ENCODE measurements around the gene DBX1. TPM values are rescaled to one million over a fixed set of nuclear protein-coding genes. Genes with fewer than 3 reads are reported as not detected.

Gene DBX1
- polyA plus RNA-seq, 2 of the 4 experiments (the other 2 are of a cell fraction), result not detected

DNA sequence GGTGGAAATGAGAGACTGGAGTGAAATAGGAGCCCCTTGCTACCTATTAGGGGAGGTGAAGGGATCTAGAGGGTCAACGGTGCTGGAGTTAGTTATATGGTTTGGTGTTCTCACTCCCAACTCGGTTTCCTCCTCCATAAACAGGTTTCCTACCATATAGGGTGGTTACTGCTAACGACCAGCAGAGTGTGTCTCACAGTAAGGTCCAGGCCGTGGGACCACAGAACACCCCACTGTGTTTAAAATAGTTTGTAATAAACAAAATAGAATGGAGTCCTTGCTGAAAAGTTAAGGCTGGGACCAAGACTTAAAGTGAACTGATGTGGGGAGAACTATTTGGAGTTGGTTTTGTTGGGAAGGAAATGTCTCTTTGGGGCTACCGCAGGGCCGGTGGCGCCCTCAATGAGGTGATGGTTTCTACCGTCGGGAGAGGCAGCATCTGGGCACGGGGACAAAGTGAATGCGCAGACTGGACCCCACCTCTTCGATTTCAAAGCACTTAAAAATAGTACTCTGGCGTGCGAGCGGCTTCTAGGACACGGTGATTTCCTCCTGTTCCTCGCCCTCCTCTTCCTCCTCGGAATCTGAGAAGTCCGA lies 4.5 kb downstream of the DBX1 start:
- ATAC-seq (peak; percentile 27 to 45; a peak in 2 of 6 replicates), DNase-seq (ENCODE audit: low read depth in 1 of 2, low spot score in 1 of 2) (no peak), FAIRE-seq (no peak)
- Histone ChIP-seq H3K9me3 (no peaks in the 10 kb centered on the region), H3K27ac (no peak overlapping the region), H3K4me1 (peaks cover 5% of the 10 kb centered on the region; the same call in 2 of the 3 replicates), H3K4me3 (peak overlapping the region; percentile 36; the same call in 1 of the 3 replicates), H3K4me2 (peak overlapping the region; percentile 56; the same call in 2 of the 3 replicates)
- POLR2A ChIA-PET, result no interaction called here
- TF ChIP-seq, protein P1, sequence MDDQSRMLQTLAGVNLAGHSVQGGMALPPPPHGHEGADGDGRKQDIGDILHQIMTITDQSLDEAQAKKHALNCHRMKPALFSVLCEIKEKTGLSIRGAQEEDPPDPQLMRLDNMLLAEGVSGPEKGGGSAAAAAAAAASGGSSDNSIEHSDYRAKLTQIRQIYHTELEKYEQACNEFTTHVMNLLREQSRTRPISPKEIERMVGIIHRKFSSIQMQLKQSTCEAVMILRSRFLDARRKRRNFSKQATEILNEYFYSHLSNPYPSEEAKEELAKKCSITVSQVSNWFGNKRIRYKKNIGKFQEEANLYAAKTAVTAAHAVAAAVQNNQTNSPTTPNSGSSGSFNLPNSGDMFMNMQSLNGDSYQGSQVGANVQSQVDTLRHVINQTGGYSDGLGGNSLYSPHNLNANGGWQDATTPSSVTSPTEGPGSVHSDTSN (IDR thresholded peaks at IDR 0.05), result no peak
- TF ChIP-seq, protein P2, sequence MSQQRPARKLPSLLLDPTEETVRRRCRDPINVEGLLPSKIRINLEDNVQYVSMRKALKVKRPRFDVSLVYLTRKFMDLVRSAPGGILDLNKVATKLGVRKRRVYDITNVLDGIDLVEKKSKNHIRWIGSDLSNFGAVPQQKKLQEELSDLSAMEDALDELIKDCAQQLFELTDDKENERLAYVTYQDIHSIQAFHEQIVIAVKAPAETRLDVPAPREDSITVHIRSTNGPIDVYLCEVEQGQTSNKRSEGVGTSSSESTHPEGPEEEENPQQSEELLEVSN (IDR thresholded peaks at IDR 0.05; ENCODE audit: borderline replicate concordance, low read depth), result no peak
- 42% methylated on average over 19 of the region's 19 CpGs for WGBS (ENCODE audit: missing lambda C conversion rate)
- CTCF ChIA-PET, result interaction anchor here (1.5 to 2.2 kb wide), 3 partner anchors 23 to 198 kb away, joined by 4 to 8 read pairs (median 7); no protein-coding TSS in a partner anchor

DNA sequence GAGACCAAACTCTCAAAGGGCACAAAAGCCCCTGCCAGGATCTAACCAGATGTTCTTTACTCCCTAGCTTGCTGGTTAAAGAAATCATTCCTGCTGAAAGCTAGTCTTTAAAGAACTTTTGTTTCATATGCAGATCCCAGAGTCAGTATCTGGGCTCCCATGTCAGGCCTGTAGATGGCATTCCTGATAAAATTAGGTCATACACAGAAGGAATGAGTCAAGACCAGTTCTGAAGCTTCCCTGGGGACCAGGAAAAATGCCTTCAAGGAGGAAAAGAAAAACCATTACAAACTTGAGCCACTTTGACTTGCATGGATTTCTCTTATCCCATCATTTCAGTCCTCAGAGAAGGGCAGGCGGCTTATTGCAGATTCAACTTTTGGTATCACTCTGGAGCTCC lies 5.9 kb downstream of the DBX1 start:
- DNase-seq (ENCODE audit: low read depth in 1 of 2, low spot score in 1 of 2) (no peak), ATAC-seq (0 out of 6 replicates have a peak, but pooled peaks of 1 of the 2 experiments have one; percentile 30), FAIRE-seq (no peak)
- Histone ChIP-seq H3K4me3 (no peak overlapping the region), H3K27ac (no peak overlapping the region), H3K4me2 (no peak overlapping the region), H3K4me1 (peaks cover 5% of the 10 kb centered on the region; the same call in 2 of the 3 replicates), H3K9me3 (no peaks in the 10 kb centered on the region)
- TF ChIP-seq NR3C1 (IDR thresholded peaks at IDR 0.05) (no peak), CHD4 (IDR thresholded peaks at IDR 0.05; ENCODE audit: borderline replicate concordance) (no peak), EHF (CRISPR knock-in tag; IDR thresholded peaks at IDR 0.05) (no peak), POLR2AphosphoS2 (conservative IDR thresholded peaks at IDR 0.05; ENCODE audit: low read length) (no peak), ZSCAN20 (CRISPR knock-in tag; IDR thresholded peaks at IDR 0.05) (no peak), FOSL2 (IDR thresholded peaks at IDR 0.05) (no peak), FOSL2 (CRISPR knock-in tag; IDR thresholded peaks at IDR 0.05) (no peak), RNF2 (IDR thresholded peaks at IDR 0.05; ENCODE audit: borderline replicate concordance, low read depth) (no peak), HOXB5 (CRISPR knock-in tag; IDR thresholded peaks at IDR 0.05) (no peak), FOXS1 (CRISPR knock-in tag; IDR thresholded peaks at IDR 0.05) (no peak), MYC (IDR thresholded peaks at IDR 0.05; ENCODE audit: borderline replicate concordance, low read length) (no peak), TP53 (CRISPR knock-in tag; IDR thresholded peaks at IDR 0.05) (no peak), NPAS2 (CRISPR knock-in tag; IDR thresholded peaks at IDR 0.05; ENCODE audit: borderline replicate concordance) (no peak)
- TF ChIP-seq, protein P3, sequence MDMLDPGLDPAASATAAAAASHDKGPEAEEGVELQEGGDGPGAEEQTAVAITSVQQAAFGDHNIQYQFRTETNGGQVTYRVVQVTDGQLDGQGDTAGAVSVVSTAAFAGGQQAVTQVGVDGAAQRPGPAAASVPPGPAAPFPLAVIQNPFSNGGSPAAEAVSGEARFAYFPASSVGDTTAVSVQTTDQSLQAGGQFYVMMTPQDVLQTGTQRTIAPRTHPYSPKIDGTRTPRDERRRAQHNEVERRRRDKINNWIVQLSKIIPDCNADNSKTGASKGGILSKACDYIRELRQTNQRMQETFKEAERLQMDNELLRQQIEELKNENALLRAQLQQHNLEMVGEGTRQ (IDR thresholded peaks at IDR 0.05), result no peak
- CTCF ChIA-PET, result interaction anchor here (0.9 to 2.2 kb wide), 7 partner anchors 9 to 1077 kb away, joined by 3 to 8 read pairs (median 4); no protein-coding TSS in a partner anchor
- POLR2A ChIA-PET, result no interaction called here
- 80% methylated on average over 1 of the region's 1 CpG for WGBS (ENCODE audit: missing lambda C conversion rate)

DNA sequence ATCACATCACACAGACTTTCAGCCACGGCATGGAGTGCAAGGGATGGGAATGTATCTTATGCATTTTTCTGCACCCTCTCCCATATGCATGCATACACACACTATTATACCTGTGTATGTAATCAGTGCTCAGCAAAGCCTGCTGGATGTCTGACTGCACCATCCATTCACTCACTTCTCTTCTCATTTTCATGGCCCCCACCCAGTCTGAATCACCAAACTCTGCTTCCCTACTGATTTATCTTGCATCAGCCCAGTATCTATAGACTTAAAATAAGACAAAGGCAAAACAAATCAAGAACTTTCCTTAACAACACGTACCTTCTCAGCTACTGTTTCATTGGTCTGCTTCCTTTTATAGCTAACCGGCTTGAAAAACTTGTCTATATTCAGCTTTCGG lies 21.6 kb downstream of the DBX1 start:
- Histone ChIP-seq H3K4me1 (no peaks in the 10 kb centered on the region), H3K9me3 (no peaks in the 10 kb centered on the region), H3K27ac (no peak overlapping the region), H3K4me2 (no peak overlapping the region), H3K4me3 (no peak overlapping the region)
- TF ChIP-seq CHD2 (IDR thresholded peaks at IDR 0.05; ENCODE audit: low read length, partially characterized antibody) (no peak), HOXA7 (CRISPR knock-in tag; IDR thresholded peaks at IDR 0.05) (no peak), RNF2 (IDR thresholded peaks at IDR 0.05; ENCODE audit: borderline replicate concordance, low read depth) (no peak)
- TF ChIP-seq, protein P4, sequence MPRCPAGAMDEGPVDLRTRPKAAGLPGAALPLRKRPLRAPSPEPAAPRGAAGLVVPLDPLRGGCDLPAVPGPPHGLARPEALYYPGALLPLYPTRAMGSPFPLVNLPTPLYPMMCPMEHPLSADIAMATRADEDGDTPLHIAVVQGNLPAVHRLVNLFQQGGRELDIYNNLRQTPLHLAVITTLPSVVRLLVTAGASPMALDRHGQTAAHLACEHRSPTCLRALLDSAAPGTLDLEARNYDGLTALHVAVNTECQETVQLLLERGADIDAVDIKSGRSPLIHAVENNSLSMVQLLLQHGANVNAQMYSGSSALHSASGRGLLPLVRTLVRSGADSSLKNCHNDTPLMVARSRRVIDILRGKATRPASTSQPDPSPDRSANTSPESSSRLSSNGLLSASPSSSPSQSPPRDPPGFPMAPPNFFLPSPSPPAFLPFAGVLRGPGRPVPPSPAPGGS (IDR thresholded peaks at IDR 0.05), result no peak
- TF ChIP-seq, protein P5, sequence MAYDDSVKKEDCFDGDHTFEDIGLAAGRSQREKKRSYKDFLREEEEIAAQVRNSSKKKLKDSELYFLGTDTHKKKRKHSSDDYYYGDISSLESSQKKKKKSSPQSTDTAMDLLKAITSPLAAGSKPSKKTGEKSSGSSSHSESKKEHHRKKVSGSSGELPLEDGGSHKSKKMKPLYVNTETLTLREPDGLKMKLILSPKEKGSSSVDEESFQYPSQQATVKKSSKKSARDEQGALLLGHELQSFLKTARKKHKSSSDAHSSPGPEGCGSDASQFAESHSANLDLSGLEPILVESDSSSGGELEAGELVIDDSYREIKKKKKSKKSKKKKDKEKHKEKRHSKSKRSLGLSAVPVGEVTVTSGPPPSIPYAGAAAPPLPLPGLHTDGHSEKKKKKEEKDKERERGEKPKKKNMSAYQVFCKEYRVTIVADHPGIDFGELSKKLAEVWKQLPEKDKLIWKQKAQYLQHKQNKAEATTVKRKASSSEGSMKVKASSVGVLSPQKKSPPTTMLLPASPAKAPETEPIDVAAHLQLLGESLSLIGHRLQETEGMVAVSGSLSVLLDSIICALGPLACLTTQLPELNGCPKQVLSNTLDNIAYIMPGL (CRISPR knock-in tag; IDR thresholded peaks at IDR 0.05; ENCODE audit: borderline replicate concordance), result no peak
- ChIA-PET POLR2A (no interaction called here), CTCF (interaction anchor here (1.0 to 8.5 kb wide), 3 partner anchors 189 to 234 kb away, joined by 4 to 169 read pairs (median 23); no protein-coding TSS in a partner anchor)
- WGBS (ENCODE audit: missing lambda C conversion rate), result 25% methylated on average over 4 of the region's 4 CpGs
- ATAC-seq, result no peak
- DNase-seq (ENCODE audit: low read depth in 1 of 2, low spot score in 1 of 2), result no peak
- FAIRE-seq, result no peak
